H9 (cell line): ENCODE results near the gene HEATR5A. TPM values are rescaled to one million over a fixed set of nuclear protein-coding genes. Genes with fewer than 3 reads are reported as not detected.

Source experiments
- DNase-seq: peaks from one replicate; pipeline ENCODE4 v3.0.0-alpha.2; 2017
- H2AFZ ChIP-seq: one replicate; pipeline ENCODE4 v1.6.1; 2013; ENCODE audit warnings: mild to moderate bottlenecking, low read length, control low read depth, moderate library complexity
- H2AK5ac ChIP-seq: 2 replicates; pipeline ENCODE4 v1.6.1; 2013; ENCODE audit warnings: low read length, control low read depth, mixed read lengths; ENCODE audit not compliant: insufficient read length
- H2BK120ac ChIP-seq: one replicate; pipeline ENCODE4 v1.6.1; 2013; ENCODE audit warnings: low read depth, mild to moderate bottlenecking, low read length, control low read depth, inconsistent platforms; ENCODE audit not compliant: poor library complexity, severe bottlenecking
- H2BK12ac ChIP-seq: 2 replicates; pipeline ENCODE4 v1.6.1; 2013; ENCODE audit warnings: low read length, control low read depth, mixed read lengths, low read depth; ENCODE audit not compliant: insufficient read length
- H2BK15ac ChIP-seq: 2 replicates; pipeline ENCODE4 v1.6.1; 2013; ENCODE audit warnings: low read depth, low read length, control low read depth
- H2BK20ac ChIP-seq: one replicate; pipeline ENCODE4 v1.6.1; 2013; ENCODE audit warnings: low read depth, mild to moderate bottlenecking, low read length, control low read depth, inconsistent platforms; ENCODE audit not compliant: poor library complexity, severe bottlenecking
- H2BK5ac ChIP-seq: 2 replicates; pipeline ENCODE4 v1.6.1; 2013; ENCODE audit warnings: low read length, control low read depth, mixed read lengths; ENCODE audit not compliant: insufficient read length
- H3K14ac ChIP-seq: 2 replicates; pipeline ENCODE4 v1.6.1; 2013; ENCODE audit warnings: low read length, control low read depth; ENCODE audit not compliant: insufficient read depth
- H3K18ac ChIP-seq: 2 replicates; pipeline ENCODE4 v1.6.1; 2013; ENCODE audit warnings: low read depth, mild to moderate bottlenecking, mixed read lengths, low read length, control low read depth; ENCODE audit not compliant: insufficient read length
- H3K23ac ChIP-seq: 2 replicates; pipeline ENCODE4 v1.6.1; 2013; ENCODE audit warnings: low read length, control low read depth, mixed read lengths, low read depth; ENCODE audit not compliant: insufficient read length
- H3K23me2 ChIP-seq: 2 replicates; pipeline ENCODE4 v1.6.1; 2013; ENCODE audit warnings: low read depth, mild to moderate bottlenecking, mixed read lengths, low read length, control low read depth; ENCODE audit not compliant: insufficient read length, poor library complexity, severe bottlenecking
- H3K27ac ChIP-seq: 2 replicates; pipeline ENCODE4 v1.5.1; 2013; ENCODE audit warnings: low read length, control low read depth, mixed read lengths, low read depth; ENCODE audit not compliant: insufficient read length
- H3K27me3 ChIP-seq: 2 replicates; pipeline ENCODE4 v1.6.1; 2013; ENCODE audit warnings: low read length, control low read depth, inconsistent platforms; ENCODE audit not compliant: insufficient read depth
- H3K4ac ChIP-seq: 2 replicates; pipeline ENCODE4 v1.6.1; 2013; ENCODE audit warnings: low read depth, mild to moderate bottlenecking, control low read depth, inconsistent platforms, low read length, moderate library complexity
- H3K4me1 ChIP-seq: 2 replicates; pipeline ENCODE4 v1.6.1; 2013; ENCODE audit warnings: low read length, control low read depth, inconsistent platforms; ENCODE audit not compliant: insufficient read depth
- H3K4me2 ChIP-seq: 2 replicates; pipeline ENCODE4 v1.6.1; 2013; ENCODE audit warnings: low read length, control low read depth, mixed read lengths; ENCODE audit not compliant: insufficient read length, insufficient read depth
- H3K56ac ChIP-seq: 2 replicates; pipeline ENCODE4 v1.6.1; 2013; ENCODE audit warnings: low read depth, mild to moderate bottlenecking, mixed read lengths, low read length, control low read depth; ENCODE audit not compliant: insufficient read length
- H3K79me1 ChIP-seq: 2 replicates; pipeline ENCODE4 v1.6.1; 2013; ENCODE audit warnings: low read depth, mild to moderate bottlenecking, moderate library complexity, low read length, control low read depth, inconsistent platforms; ENCODE audit not compliant: insufficient read depth, poor library complexity, severe bottlenecking
- H3K79me2 ChIP-seq: 2 replicates; pipeline ENCODE4 v1.6.1; 2013; ENCODE audit warnings: low read length, control low read depth, inconsistent platforms; ENCODE audit not compliant: insufficient read depth
- H3K9ac ChIP-seq: 2 replicates; pipeline ENCODE4 v1.6.1; 2013; ENCODE audit warnings: low read length, control low read depth, mixed read lengths; ENCODE audit not compliant: insufficient read length; ENCODE audit errors: extremely low read depth
- H3K9me3 ChIP-seq: one replicate; pipeline ENCODE4 v1.6.1; 2013; ENCODE audit warnings: low read depth, low read length, inconsistent platforms; ENCODE audit not compliant: control insufficient read depth
- H3T11ph ChIP-seq: one replicate; pipeline ENCODE4 v1.6.1; 2013; ENCODE audit warnings: mild to moderate bottlenecking, low read length, control low read depth, inconsistent platforms
- H4K20me1 ChIP-seq: one replicate; pipeline ENCODE4 v1.6.1; 2013; ENCODE audit not compliant: control insufficient read depth, insufficient read length, insufficient read depth
- H4K5ac ChIP-seq: 2 replicates; pipeline ENCODE4 v1.6.1; 2013; ENCODE audit warnings: low read depth, mild to moderate bottlenecking, mixed read lengths, low read length, control low read depth; ENCODE audit not compliant: insufficient read length
- H4K8ac ChIP-seq: replicated peaks from 2 replicates; pipeline ENCODE4 v1.6.1; 2013; ENCODE audit warnings: low read length, control low read depth, mixed read lengths, low read depth; ENCODE audit not compliant: insufficient read length
- H4K91ac ChIP-seq: 2 replicates; pipeline ENCODE4 v1.6.1; 2013; ENCODE audit warnings: low read depth, mild to moderate bottlenecking, moderate library complexity, mixed read lengths, low read length, control low read depth; ENCODE audit not compliant: insufficient read length
- H3K27ac Mint-ChIP-seq, 3 experiments: 2 replicates in 2 of 3; 3 replicates in 1 of 3; pipeline ENCODE4 v1.8.0; 2020 to 2021; ENCODE audit warnings: mixed read lengths in 3 of 3, mild to moderate bottlenecking in 1 of 3, moderate library complexity in 1 of 3
- H3K27me3 Mint-ChIP-seq: 2 replicates; pipeline ENCODE4 v1.8.0; 2021; ENCODE audit warnings: low read depth, mild to moderate bottlenecking, moderate library complexity, mixed read lengths
- H3K36me3 Mint-ChIP-seq, 3 experiments: 2 replicates in 2 of 3; 3 replicates in 1 of 3; pipeline ENCODE4 v1.8.0; 2020 to 2021; ENCODE audit warnings: low read depth in 3 of 3, mixed read lengths in 3 of 3; ENCODE audit not compliant: insufficient read depth in 1 of 3
- H3K4me1 Mint-ChIP-seq, 2 experiments: 2 replicates each; pipeline ENCODE4 v1.8.0; 2020; ENCODE audit warnings: mixed read lengths in 2 of 2
- H3K4me3 Mint-ChIP-seq, 2 experiments: 2 replicates in 1 of 2; 3 replicates in 1 of 2; pipeline ENCODE4 v1.8.0; 2020 to 2021; ENCODE audit warnings: mild to moderate bottlenecking in 2 of 2, mixed read lengths in 2 of 2, moderate library complexity in 1 of 2
- H3K9me3 Mint-ChIP-seq, 2 experiments: 2 replicates in 1 of 2; 3 replicates in 1 of 2; pipeline ENCODE4 v1.8.0; 2020; ENCODE audit warnings: mild to moderate bottlenecking in 2 of 2, mixed read lengths in 2 of 2, moderate library complexity in 1 of 2
- CTCF ChIP-seq: fragments of 200-600 bp; sonication (generic); conservative IDR thresholded peaks from 3 replicates; pipeline ENCODE4 v1.8.0; 2021; ENCODE audit warnings: antibody characterized with exemption, mild to moderate bottlenecking
- WGBS: extraction: QIAGEN DNeasy Blood & Tissue Kit; methylation state at CpG from one replicate; pipeline ENCODE4 v1.1.7; 2013; ENCODE audit warnings: missing lambda C conversion rate, low lambda C conversion rate, mixed read lengths; ENCODE audit not compliant: insufficient read length; ENCODE audit errors: extremely low coverage; 5-methylcytosine and 5-hydroxymethylcytosine counted together
- total RNA-seq: library from RNA; stranded (reverse); gene quantifications from 2 replicates; pipeline ENCODE4 v1.2.1, GENCODE V29; 2021

The HEATR5A gene
- total RNA-seq, 1 experiment from 2014 or later: 21.2 TPM

- Mint-ChIP-seq H3K4me3 (no peak overlapping the region), H3K27ac (no peak overlapping the region), H3K9me3 (peaks cover 35 to 41% of the 10 kb centered on the region in 2 experiments), H3K27me3 (no peaks in the 10 kb centered on the region; the same call in 1 of the 2 replicates), H3K36me3 (peaks cover 14 to 46% (median 36%) of the 10 kb centered on the region in 3 experiments), H3K4me1 (peaks cover 4% of the 10 kb centered on the region in 2 experiments)
- Histone ChIP-seq H3K4ac (no peak overlapping the region), H3K27ac (no peak overlapping the region), H3K9ac (no peak overlapping the region), H3K18ac (no peak overlapping the region), H3K27me3 (no peaks in the 10 kb centered on the region), H2BK5ac (no peak overlapping the region), H4K91ac (no peak overlapping the region), H3K79me1 (no peaks in the 10 kb centered on the region), H3K56ac (no peak overlapping the region), H3K23ac (no peak overlapping the region), H4K20me1 (no peaks in the 10 kb centered on the region), H2BK15ac (no peak overlapping the region), H2BK20ac (no peak overlapping the region), H4K8ac (no peak overlapping the region), H3T11ph (no peak overlapping the region), H2AK5ac (no peak overlapping the region), H2BK12ac (no peak overlapping the region), H2BK120ac (no peak overlapping the region), H3K4me1 (no peaks in the 10 kb centered on the region; the same call in 1 of the 2 replicates), H3K4me2 (no peak overlapping the region), H3K79me2 (no peaks in the 10 kb centered on the region), H3K23me2 (no peaks in the 10 kb centered on the region), H3K14ac (no peak overlapping the region), H2AFZ (no peak overlapping the region), H3K9me3 (peaks cover 15% of the 10 kb centered on the region), H4K5ac (no peak overlapping the region)
- no peak for TF ChIP-seq CTCF
- DNase-seq: no peak
- no CpG with 5 or more reads among the region's 3 CpGs for WGBS
Observed at GRCh38 chr14:31269634-31270195, 150.6 kb downstream of the HEATR5A start.
